IMR-90 (cell line): Measurements from ENCODE around the gene SNTN. TPM values are rescaled to one million over a fixed set of nuclear protein-coding genes. Genes with fewer than 3 reads are reported as not detected.
A peak's percentile ranks its signal among the peaks of the same experiment; 100 is the strongest.

Experiments used
- ATAC-seq: fragments of 200-7000 bp; cut with Tn5 transposase; 2 replicates; pipeline ENCODE4 v1.9.1; 2020; ENCODE audit warnings: low read depth, mild to moderate bottlenecking, moderate library complexity
- BruUV-seq: library from RNA; stranded (reverse); fragments of 400-500 nt; replicated peaks from 2 replicates; lab custom pipeline; 2021; lab: Mats Ljungman, UMichigan
- CTCF ChIA-PET: fragments of 300-600 bp; formaldehyde crosslinking; extraction: SDS; loops from one replicate; lab custom pipeline; 2021; ENCODE audit warnings: antibody characterized with exemption; lab: Yijun Ruan, JAX
- POLR2A ChIA-PET: fragments of 300-600 bp; sonication (Branson Sonifier 250); formaldehyde crosslinking; loops from one replicate; lab custom pipeline; 2022; ENCODE audit warnings: antibody characterized with exemption; ENCODE audit not compliant: unreplicated experiment; lab: Charles Lee
- DNase-seq: peaks from one replicate; pipeline ENCODE4 v3.0.0; 2013
- H2AFZ ChIP-seq: replicated peaks from 2 replicates; pipeline ENCODE3; 2013; ENCODE audit warnings: low read length, mild to moderate bottlenecking; ENCODE audit not compliant: poor library complexity
- H2AK5ac ChIP-seq: 2 replicates; pipeline ENCODE4 v1.6.1; 2013; ENCODE audit warnings: low read depth, low read length, inconsistent platforms
- H2AK9ac ChIP-seq: replicated peaks from 2 replicates; pipeline ENCODE3; 2013; ENCODE audit warnings: mild to moderate bottlenecking, low read depth, low read length, moderate library complexity; ENCODE audit not compliant: poor library complexity
- H2BK120ac ChIP-seq: 2 replicates; pipeline ENCODE4 v1.6.1; 2013; ENCODE audit warnings: low read depth, low read length, inconsistent platforms
- H2BK15ac ChIP-seq: 3 replicates; pipeline ENCODE4 v1.6.1; 2013; ENCODE audit warnings: low read depth, low read length, inconsistent platforms
- H2BK20ac ChIP-seq: 2 replicates; pipeline ENCODE4 v1.6.1; 2013; ENCODE audit warnings: low read depth, mild to moderate bottlenecking, inconsistent platforms, low read length, moderate library complexity
- H2BK5ac ChIP-seq: 2 replicates; pipeline ENCODE4 v1.6.1; 2013; ENCODE audit warnings: mild to moderate bottlenecking, low read depth, low read length, inconsistent platforms; ENCODE audit not compliant: poor library complexity, severe bottlenecking
- H3K14ac ChIP-seq: replicated peaks from 2 replicates; pipeline ENCODE4 v1.6.1; 2013; ENCODE audit warnings: low read depth, low read length, inconsistent platforms
- H3K18ac ChIP-seq: 2 replicates; pipeline ENCODE4 v1.6.1; 2013; ENCODE audit warnings: low read depth, low read length, control low read depth
- H3K23ac ChIP-seq: 2 replicates; pipeline ENCODE4 v1.6.1; 2013; ENCODE audit warnings: low read depth, low read length, inconsistent platforms
- H3K27ac ChIP-seq: 2 replicates; pipeline ENCODE4 v1.5.1; 2013; ENCODE audit warnings: mild to moderate bottlenecking, control low read depth, low read length; ENCODE audit not compliant: insufficient read depth
- H3K27me3 ChIP-seq: 2 replicates; pipeline ENCODE4 v1.6.1; 2013; ENCODE audit warnings: low read length; ENCODE audit not compliant: control insufficient read depth, insufficient read depth
- H3K36me3 ChIP-seq: 2 replicates; pipeline ENCODE4 v1.6.1; 2013; ENCODE audit warnings: low read length, mixed read lengths; ENCODE audit not compliant: control insufficient read depth, insufficient read depth
- H3K4ac ChIP-seq: 2 replicates; pipeline ENCODE4 v1.6.1; 2013; ENCODE audit warnings: low read depth, low read length, inconsistent platforms
- H3K4me1 ChIP-seq: 2 replicates; pipeline ENCODE4 v1.6.1; 2013; ENCODE audit warnings: low read length, mixed read lengths; ENCODE audit not compliant: control insufficient read depth, insufficient read depth
- H3K4me2 ChIP-seq: 2 replicates; pipeline ENCODE4 v1.6.1; 2013; ENCODE audit warnings: low read depth, mild to moderate bottlenecking, control low read depth, low read length, moderate library complexity
- H3K4me3 ChIP-seq: 2 replicates; pipeline ENCODE4 v1.5.1; 2013; ENCODE audit warnings: low read depth, mild to moderate bottlenecking, control low read depth, low read length, moderate library complexity; ENCODE audit not compliant: insufficient read depth
- H3K56ac ChIP-seq: 2 replicates; pipeline ENCODE4 v1.6.1; 2013; ENCODE audit warnings: low read length, inconsistent platforms; ENCODE audit not compliant: insufficient read depth; ENCODE audit errors: extremely low read depth
- H3K79me1 ChIP-seq, 2 experiments: 2 replicates each; pipeline ENCODE4 v1.6.1; 2013; ENCODE audit warnings: low read length in 2 of 2, inconsistent platforms in 1 of 2, low read depth in 1 of 2
- H3K9ac ChIP-seq: 2 replicates; pipeline ENCODE4 v1.6.1; 2013; ENCODE audit warnings: low read depth, low read length, control low read depth
- H3K9me1 ChIP-seq: 2 replicates; pipeline ENCODE4 v1.6.1; 2013; ENCODE audit warnings: low read length, inconsistent platforms; ENCODE audit not compliant: insufficient read depth
- H3K9me3 ChIP-seq: 2 replicates; pipeline ENCODE4 v1.6.1; 2013; ENCODE audit warnings: low read length; ENCODE audit not compliant: control insufficient read depth, insufficient read depth
- H4K20me1 ChIP-seq: 2 replicates; pipeline ENCODE4 v1.6.1; 2013; ENCODE audit warnings: low read length, inconsistent platforms; ENCODE audit not compliant: insufficient read depth
- H4K5ac ChIP-seq: 2 replicates; pipeline ENCODE4 v1.6.1; 2013; ENCODE audit warnings: mild to moderate bottlenecking, low read depth, low read length, control low read depth
- H4K8ac ChIP-seq, 2 experiments: 2 replicates each; pipeline ENCODE4 v1.6.1; 2013; ENCODE audit warnings: low read depth in 2 of 2, low read length in 2 of 2, control low read depth in 1 of 2, inconsistent platforms in 1 of 2
- H4K91ac ChIP-seq: 2 replicates; pipeline ENCODE4 v1.6.1; 2013; ENCODE audit warnings: low read depth, low read length, inconsistent platforms; ENCODE audit not compliant: insufficient read depth
- MXI1 ChIP-seq: IDR thresholded peaks from 2 replicates; pipeline ENCODE4 v1.6.1; 2012; ENCODE audit warnings: low read depth, mild to moderate bottlenecking, low read length, moderate library complexity, borderline replicate concordance
- POLR2A ChIP-seq: IDR thresholded peaks from 2 replicates; pipeline ENCODE4 v1.6.1; 2012; ENCODE audit warnings: mild to moderate bottlenecking, low read depth, low read length
- USF2 ChIP-seq: fragments of 150-350 bp; IDR thresholded peaks from 2 replicates; pipeline ENCODE4 v1.6.1; 2017; ENCODE audit warnings: mild to moderate bottlenecking, antibody characterized with exemption, low read length, low read depth
- WGBS, 2 experiments: methylation state at CpG; one replicate each; pipeline versions ENCODE4 v1.1.5 to v1.1.7; 2013; ENCODE audit warnings: missing lambda C conversion rate in 2 of 2; ENCODE audit not compliant: insufficient read length in 1 of 2; ENCODE audit errors: extremely low coverage in 2 of 2; 5-methylcytosine and 5-hydroxymethylcytosine counted together
- dilution Hi-C: fragments of 300-500 bp; cut with HindIII; formaldehyde crosslinking; loops from one replicate; pipeline ENCODE4 v1.14.3; 2018; ENCODE audit warnings: low sequenced_read_pairs; ENCODE audit not compliant: unreplicated experiment
- in situ Hi-C: fragments of 300-500 bp; cut with MboI; formaldehyde crosslinking; loops from 3 replicates; pipeline ENCODE4 v1.14.3; 2019; ENCODE audit warnings: low sequenced_read_pairs, inconsistent platforms, mixed read lengths
- intact Hi-C: fragments of 100-400 bp; cut with micrococcal nuclease; formaldehyde crosslinking; loops from 2 replicates; pipeline ENCODE4 v1.10.0; 2022
- polyA plus RNA-seq, 3 experiments: library from polyadenylated mRNA; depleted of rRNA; stranded (reverse); fragments of >200 nt; gene quantifications; 2 replicates each; pipeline ENCODE4 v1.2.3, GENCODE V29; 2012; ENCODE audit warnings: low replicate concordance in 1 of 3
- total RNA-seq: library from RNA; depleted of rRNA; stranded (reverse); fragments of >200 nt; gene quantifications from 2 replicates; pipeline ENCODE4 v1.2.3, GENCODE V29; 2012

The SNTN gene
- total and polyA plus RNA-seq, 2 of the 4 experiments (the other 2 are of a cell fraction), result not detected

DNA sequence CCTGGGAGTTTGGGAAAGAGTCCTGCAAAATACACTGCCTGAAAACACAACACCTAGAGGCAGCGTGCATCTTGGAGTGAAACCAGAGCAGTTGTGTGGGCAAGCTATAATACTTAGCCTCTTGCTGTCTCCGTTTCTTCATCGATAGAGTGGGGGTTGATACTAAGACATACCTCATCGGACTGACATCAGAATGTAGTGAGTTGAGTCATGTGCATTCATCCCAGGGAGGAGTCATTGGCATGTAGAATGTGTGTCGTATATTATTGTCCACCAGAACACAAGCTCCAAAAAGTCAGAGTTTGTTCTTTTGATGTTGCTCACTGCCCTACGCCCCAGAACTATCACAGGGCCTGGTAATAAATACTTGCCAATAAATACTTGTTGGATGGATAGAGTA lies 4.3 kb downstream of the SNTN start:
- Histone ChIP-seq H3K14ac (no peak overlapping the region), H3K27me3 (no peaks in the 10 kb centered on the region; the same call in 1 of the 2 replicates), H2AK5ac (no peak overlapping the region), H2BK120ac (no peak overlapping the region), H3K18ac (no peak overlapping the region), H2AFZ (no peak overlapping the region), H4K20me1 (no peaks in the 10 kb centered on the region), H3K9me1 (no peaks in the 10 kb centered on the region), H4K5ac (no peak overlapping the region), H2BK15ac (no peak overlapping the region), H3K4ac (no peak overlapping the region), H2BK5ac (no peak overlapping the region), H3K4me2 (no peak overlapping the region), H3K56ac (no peak overlapping the region), H3K4me3 (no peak overlapping the region), H3K9me3 (no peaks in the 10 kb centered on the region), H4K8ac (no peak overlapping the region), H2BK20ac (no peak overlapping the region), H2AK9ac (no peak overlapping the region), H3K9ac (no peak overlapping the region), H3K79me1 (no peaks in the 10 kb centered on the region), H4K91ac (no peak overlapping the region), H3K23ac (no peak overlapping the region), H3K27ac (no peak overlapping the region), H3K36me3 (no peaks in the 10 kb centered on the region), H3K4me1 (no peaks in the 10 kb centered on the region)
- intact Hi-C loops, result no loop called here
- in situ Hi-C loops, result no loop called here
- dilution Hi-C loops, result no loop called here
- ChIA-PET CTCF (no interaction called here), POLR2A (no interaction called here)
- TF ChIP-seq MXI1 (no peak), POLR2A (no peak), USF2 (no peak)
- no TSS peak for BruUV-seq
- WGBS, 2 experiments, result no CpG with 5 or more reads among the region's 6 CpGs
- DNase-seq, result peak; percentile 56
- no peak for ATAC-seq
